ENCODE data around the gene ARF4. TPM values are rescaled to one million over a fixed set of nuclear protein-coding genes. Genes with fewer than 3 reads are reported as not detected.

The ARF4 gene
- total RNA-seq, 1 donor from 2014 or later, result 130 TPM

- no peak for ATAC-seq
- intact Hi-C loops (cut with DNase I), result no loop called here
Measured at GRCh38 chr3:57555306-57555705, 41.8 kb downstream of the ARF4 start.

GRCh38 chr3:57546616-57547015 lies 50.5 kb downstream of the ARF4 start:
- H3K27ac ChIP-seq, result no peak overlapping the region
- DNase-seq, result no peak
- TF ChIP-seq CTCF (IDR thresholded peaks at IDR 0.05), result no peak
- H3K4me3 ChIP-seq, result no peak overlapping the region
- no peaks in the 10 kb centered on the region for H3K27me3 ChIP-seq
- intact Hi-C loops (cut with DNase I), result no loop called here
- ATAC-seq, result no peak
- H3K4me1 ChIP-seq, result no peaks in the 10 kb centered on the region
- H3K36me3 ChIP-seq, result no peaks in the 10 kb centered on the region
- no peaks in the 10 kb centered on the region for H3K9me3 ChIP-seq

More at GRCh38 chr3:57555306-57555705, 41.8 kb downstream of the ARF4 start:
- no peak for TF ChIP-seq CTCF (IDR thresholded peaks at IDR 0.05)
- peaks cover 26% of the 10 kb centered on the region for H3K4me1 ChIP-seq
- DNase-seq, result no peak
- H3K27me3 ChIP-seq, result no peaks in the 10 kb centered on the region
- H3K9me3 ChIP-seq, result no peaks in the 10 kb centered on the region
- H3K36me3 ChIP-seq, result peaks cover 20% of the 10 kb centered on the region
- H3K27ac ChIP-seq, result peak overlapping the region; percentile 97
- H3K4me3 ChIP-seq, result peak overlapping the region; percentile 96

GRCh38 chr3:57545636-57546268 lies 51.4 kb downstream of the ARF4 start:
- Histone ChIP-seq H3K36me3 (no peaks in the 10 kb centered on the region), H3K27ac (no peak overlapping the region), H3K27me3 (no peaks in the 10 kb centered on the region), H3K9me3 (no peaks in the 10 kb centered on the region), H3K4me1 (no peaks in the 10 kb centered on the region), H3K4me3 (no peak overlapping the region)
- ATAC-seq (no peak), DNase-seq (no peak)
- no peak for TF ChIP-seq CTCF (IDR thresholded peaks at IDR 0.05)
- intact Hi-C loops (cut with DNase I), result no loop called here

GRCh38 chr3:57544181-57545125 lies 52.7 kb downstream of the ARF4 start, which contains the start of gene DNAH12:
Gene DNAH12 (minus strand): TSS chr3:57544344. CDS start chr3:57542870, 1,474 bp downstream.
- intact Hi-C loops (cut with DNase I), result no loop called here
- peak; percentile 65 for ATAC-seq
- Histone ChIP-seq H3K4me1 (no peaks in the 10 kb centered on the region), H3K27ac (no peak within 1 kb of the TSS), H3K27me3 (no peaks in the 10 kb centered on the region), H3K4me3 (peak within 1 kb of the TSS; percentile 31), H3K9me3 (no peaks in the 10 kb centered on the region), H3K36me3 (no peaks in the 10 kb centered on the region)
- no peak for TF ChIP-seq CTCF (IDR thresholded peaks at IDR 0.05)
- DNase-seq, result peak; percentile 75

GRCh38 chr3:57538465-57538864 lies 58.7 kb downstream of the ARF4 start:
- intact Hi-C loops (cut with DNase I), result no loop called here
- no peak overlapping the region for H3K4me3 ChIP-seq
- H3K4me1 ChIP-seq, result no peaks in the 10 kb centered on the region
- no peaks in the 10 kb centered on the region for H3K9me3 ChIP-seq
- no peak for TF ChIP-seq CTCF (IDR thresholded peaks at IDR 0.05)
- no peak overlapping the region for H3K27ac ChIP-seq
- H3K36me3 ChIP-seq, result no peaks in the 10 kb centered on the region
- H3K27me3 ChIP-seq, result no peaks in the 10 kb centered on the region
- DNase-seq (no peak), ATAC-seq (no peak)

Data from upper lobe of right lung (tissue), 1 donor.